Omental fat pad (tissue), 4 donors: ENCODE results near the gene ASZ1. TPM values are rescaled to one million over a fixed set of nuclear protein-coding genes. Genes with fewer than 3 reads are reported as not detected.

Experiments used
- ATAC-seq: fragments of 150-250 bp; one replicate; pipeline ENCODE4 v1.9.1; 2016; ENCODE audit warnings: mild to moderate bottlenecking, moderate library complexity; ENCODE audit not compliant: low FRiP score
- DNase-seq: peaks from one replicate; pipeline ENCODE4 v3.0.0-alpha.2; 2019; ENCODE audit warnings: low spot score
- CTCF ChIP-seq, 3 donors: fragments of 450-650 bp; IDR thresholded peaks; one replicate each; pipeline ENCODE4 v1.5.1; 2016 to 2017; ENCODE audit warnings: antibody characterized with exemption in 3 of 3, mild to moderate bottlenecking in 3 of 3, moderate library complexity in 2 of 3
- total RNA-seq, 4 donors: library from RNA; depleted of rRNA; stranded (reverse); fragments of >200 nt; gene quantifications; one replicate each; pipeline ENCODE4 v1.1.0, GENCODE V29; 2016

Gene ASZ1
- total RNA-seq, 4 donors from 2014 or later, result not detected

GRCh38 chr7:117458977-117459583 lies 31.8 kb upstream of the ASZ1 start:
- no peak for TF ChIP-seq CTCF (IDR thresholded peaks at IDR 0.05)
- ATAC-seq (no peak), DNase-seq (no peak)

- no peak for ATAC-seq
- TF ChIP-seq CTCF (IDR thresholded peaks at IDR 0.05), result no peak
- DNase-seq, result no peak
Observed at GRCh38 chr7:117448655-117449054, 21.4 kb upstream of the ASZ1 start.

GRCh38 chr7:117446220-117446815 lies 19.0 kb upstream of the ASZ1 start:
- ATAC-seq (no peak), DNase-seq (no peak)
- TF ChIP-seq CTCF (IDR thresholded peaks at IDR 0.05), result no peak

- TF ChIP-seq CTCF (IDR thresholded peaks at IDR 0.05), result no peak
- ATAC-seq (no peak), DNase-seq (no peak)
Observed at GRCh38 chr7:117445206-117445605, 17.9 kb upstream of the ASZ1 start.

- ATAC-seq, result no peak
- DNase-seq, result no peak
- no peak for TF ChIP-seq CTCF (IDR thresholded peaks at IDR 0.05)
Observed at GRCh38 chr7:117444646-117445045, 17.4 kb upstream of the ASZ1 start.

- TF ChIP-seq CTCF (IDR thresholded peaks at IDR 0.05), result no peak
- DNase-seq (no peak), ATAC-seq (no peak)
Observed at GRCh38 chr7:117435475-117436043, 8.3 kb upstream of the ASZ1 start.
